Measurements from ENCODE around the gene PIP.
"Not testable (repeated sequence)": the region's sequence is repeated elsewhere in the genome, so short reads cannot be mapped to it uniquely, and the experiment has no call there.

Gene PIP

DNA sequence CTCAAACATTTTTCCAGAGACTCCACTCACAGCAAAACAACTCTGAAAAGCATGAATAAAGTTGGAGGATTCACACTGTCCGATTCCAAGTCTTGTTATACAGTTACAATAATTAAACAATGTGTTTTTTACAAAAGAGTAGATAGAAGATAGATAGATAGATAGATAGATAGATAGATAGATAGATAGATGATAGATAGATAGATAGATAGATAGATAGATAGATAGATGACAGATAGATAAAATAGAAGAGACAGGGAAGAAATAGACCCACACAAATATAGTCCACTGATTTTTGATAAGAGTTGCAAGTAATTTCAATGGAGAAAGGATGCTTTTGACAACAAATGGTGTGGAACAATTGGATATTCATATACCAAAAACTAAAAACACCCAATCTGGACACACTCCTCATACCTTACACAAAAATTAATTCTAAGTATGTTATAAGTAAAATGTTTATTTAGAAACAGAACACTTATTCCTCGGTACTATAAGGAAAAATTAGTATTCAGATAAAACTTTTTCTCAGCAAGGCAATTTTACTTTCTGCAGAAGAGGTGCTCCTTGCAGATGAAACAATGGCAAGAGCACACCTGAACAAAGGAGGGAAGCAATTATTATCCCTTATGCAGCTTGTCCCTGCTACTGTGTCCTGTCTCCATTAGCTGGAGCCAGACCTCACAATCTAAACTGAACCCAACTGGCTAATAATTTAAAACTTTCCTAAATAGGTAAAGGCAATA lies 45.7 kb downstream of the PIP start:
- no peak for DNase-seq (ENCODE audit: low spot score)

DNA sequence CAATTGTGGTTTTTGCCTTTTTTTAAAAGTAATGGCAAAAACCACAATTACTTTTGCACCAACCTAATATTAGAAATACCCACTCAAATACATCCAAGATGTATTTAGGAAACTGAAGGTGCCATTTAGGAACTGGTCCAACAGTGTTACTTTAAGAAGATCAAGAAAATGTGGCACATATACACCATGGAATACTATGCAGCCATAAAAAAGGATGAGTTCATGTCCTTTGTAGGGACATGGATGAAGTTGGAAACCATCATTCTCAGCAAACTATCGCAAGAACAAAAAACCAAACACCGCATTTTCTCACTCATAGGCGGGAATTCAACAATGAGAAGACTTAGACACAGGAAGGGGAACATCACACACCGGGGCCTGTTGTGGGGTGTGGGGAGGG lies 48.9 kb downstream of the PIP start:
- not testable (repeated sequence) for DNase-seq (ENCODE audit: low spot score)

DNA sequence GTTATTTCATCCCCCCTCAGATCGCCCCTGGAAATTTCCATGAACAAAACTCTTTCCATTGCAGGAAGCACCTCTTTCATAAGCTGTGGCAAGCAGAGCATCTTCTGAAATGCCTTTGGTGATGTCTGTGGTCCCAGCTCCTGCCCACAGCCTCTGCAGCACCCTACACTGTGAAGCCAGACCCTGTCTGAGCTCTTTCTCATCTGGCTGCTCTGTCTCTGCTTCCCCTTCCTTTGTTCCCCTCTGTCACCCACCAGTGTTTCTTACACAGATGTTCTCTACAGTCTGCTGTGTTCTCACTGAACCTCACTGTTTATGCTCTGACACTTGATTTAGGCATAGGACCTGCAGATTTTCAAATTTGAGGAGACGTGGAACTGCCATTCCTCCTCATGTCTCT lies 49.5 kb downstream of the PIP start:
- no peak for DNase-seq (ENCODE audit: low spot score)

DNA sequence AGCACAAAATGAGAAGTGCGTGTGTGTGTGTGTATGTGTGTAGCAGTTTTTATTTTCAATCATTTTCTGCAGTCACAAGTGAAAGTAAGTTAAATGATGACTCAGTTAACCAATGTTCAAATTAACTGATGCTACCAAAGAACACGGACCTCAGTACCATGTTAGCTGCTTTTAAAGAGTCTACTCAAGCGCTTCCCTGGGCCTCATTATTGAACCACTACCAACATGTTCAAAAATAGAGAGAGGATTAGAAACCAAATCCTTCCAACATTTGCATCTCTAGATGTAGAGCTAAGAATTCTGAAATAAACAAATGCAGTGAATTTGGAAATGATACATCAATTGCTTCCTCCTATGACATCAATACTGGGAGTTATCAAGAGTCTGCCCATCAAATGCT lies 51.1 kb downstream of the PIP start, which contains the start of gene TAS2R39:
Gene TAS2R39, plus strand, starts transcription at position 396 of the 400 bp plus-strand sequence. Its CDS starts 0 bp downstream, at position 396.
- no peak for DNase-seq (ENCODE audit: low spot score)

DNA sequence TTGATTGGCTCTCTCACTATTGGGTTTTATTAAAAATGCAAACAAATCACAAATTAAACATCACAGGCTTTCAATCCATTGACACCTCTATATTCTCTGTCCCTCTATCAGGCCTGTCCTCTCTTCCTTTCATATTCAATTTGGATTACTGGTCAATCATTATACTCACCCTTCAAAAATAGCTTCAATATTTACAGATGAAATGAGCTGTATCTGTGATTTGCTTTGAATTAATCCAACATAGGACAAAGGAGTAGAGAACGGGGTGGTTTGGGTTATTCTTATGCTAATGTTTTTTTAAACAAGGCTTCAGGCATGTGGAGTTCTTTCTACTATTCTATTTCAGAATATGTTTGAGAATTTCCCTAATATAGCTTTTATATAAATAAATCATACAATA lies 53.7 kb downstream of the PIP start:
- DNase-seq (ENCODE audit: low spot score), result no peak

DNA sequence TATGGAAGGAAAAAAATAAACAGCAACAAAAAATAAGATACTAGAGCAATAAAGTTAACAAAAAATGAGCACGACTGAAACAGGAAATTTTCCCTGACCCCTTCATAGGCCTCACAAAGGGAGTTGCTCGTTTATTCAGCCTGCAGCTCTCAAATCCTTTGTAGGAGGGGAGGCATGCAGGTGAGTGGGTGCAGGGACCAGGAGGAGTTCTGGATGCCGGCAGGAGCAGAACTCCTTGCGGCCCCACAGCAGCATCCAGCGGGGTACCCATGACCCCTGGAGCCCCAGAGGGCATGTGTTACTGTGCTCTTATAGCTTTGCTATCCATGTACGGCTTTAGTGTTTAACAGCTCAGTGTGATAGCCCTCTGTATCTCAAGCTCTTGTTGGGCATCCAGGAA lies 57.1 kb downstream of the PIP start:
- no peak for DNase-seq (ENCODE audit: low spot score)
